HG02763 (cell line): Measurements from ENCODE around the gene SLIT1.
"Not testable (repeated sequence)": the region's sequence is repeated elsewhere in the genome, so short reads cannot be mapped to it uniquely, and the experiment has no call there.

Experiments
- ATAC-seq: cut with Tn5 transposase; IDR thresholded peaks from one replicate; pipeline ENCODE4 v1.9.1; 2021; ENCODE audit warnings: mild to moderate bottlenecking, moderate library complexity; ENCODE audit not compliant: unreplicated experiment

Gene SLIT1

GRCh38 chr10:97087296-97087695 is 98.5 kb downstream of the SLIT1 start:
- ATAC-seq = no peak

GRCh38 chr10:97086530-97086929 is 99.2 kb downstream of the SLIT1 start:
- no peak for ATAC-seq

DNA sequence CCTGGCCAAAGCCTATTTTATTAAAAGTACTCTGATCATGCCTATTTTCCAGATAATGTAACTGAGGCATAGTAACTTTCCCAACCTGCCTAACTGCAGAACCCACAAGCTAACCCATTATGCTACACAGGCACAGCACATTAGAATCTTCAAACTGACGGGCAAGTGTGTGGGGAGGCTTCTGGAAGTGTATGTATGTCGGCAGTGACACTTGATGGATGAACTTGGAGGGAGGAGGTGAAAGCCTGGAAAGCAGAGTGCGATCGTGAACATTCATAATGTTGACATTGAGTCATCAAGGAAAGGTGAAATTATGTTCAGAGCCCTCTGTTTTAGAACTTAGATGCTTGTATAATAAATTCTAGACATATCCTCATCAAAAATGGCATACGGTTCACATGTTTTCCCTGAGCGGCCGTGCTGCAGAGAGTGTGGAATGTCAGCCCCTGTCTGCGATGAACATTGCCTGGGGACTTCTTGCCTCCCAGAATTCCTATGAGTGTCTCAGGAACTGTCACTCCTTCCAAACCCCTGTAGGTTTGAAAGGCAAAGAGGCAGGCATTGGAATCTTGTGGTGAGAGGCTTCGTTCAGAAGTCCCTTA is 102.4 kb downstream of the SLIT1 start:
- no peak for ATAC-seq

DNA sequence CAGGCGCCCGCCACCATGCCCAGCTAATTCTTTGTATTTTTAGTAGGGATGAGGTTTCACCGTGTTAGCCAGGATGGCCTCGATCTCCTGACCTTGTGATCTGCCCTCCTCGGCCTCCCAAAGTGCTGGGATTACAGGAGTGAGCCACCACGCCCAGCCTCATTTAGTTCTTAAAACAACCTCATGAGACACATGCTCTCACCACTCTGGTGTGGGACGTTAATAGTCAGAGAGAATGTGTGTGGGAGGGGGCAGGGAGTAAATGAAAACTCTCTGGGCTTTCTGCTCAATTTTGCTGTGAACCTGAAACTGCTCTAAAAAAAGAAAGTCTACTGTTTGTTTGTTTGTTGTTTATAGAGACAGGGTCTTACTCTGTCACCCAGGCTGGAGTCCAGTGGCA is 103.2 kb downstream of the SLIT1 start:
- not testable (repeated sequence) for ATAC-seq

DNA sequence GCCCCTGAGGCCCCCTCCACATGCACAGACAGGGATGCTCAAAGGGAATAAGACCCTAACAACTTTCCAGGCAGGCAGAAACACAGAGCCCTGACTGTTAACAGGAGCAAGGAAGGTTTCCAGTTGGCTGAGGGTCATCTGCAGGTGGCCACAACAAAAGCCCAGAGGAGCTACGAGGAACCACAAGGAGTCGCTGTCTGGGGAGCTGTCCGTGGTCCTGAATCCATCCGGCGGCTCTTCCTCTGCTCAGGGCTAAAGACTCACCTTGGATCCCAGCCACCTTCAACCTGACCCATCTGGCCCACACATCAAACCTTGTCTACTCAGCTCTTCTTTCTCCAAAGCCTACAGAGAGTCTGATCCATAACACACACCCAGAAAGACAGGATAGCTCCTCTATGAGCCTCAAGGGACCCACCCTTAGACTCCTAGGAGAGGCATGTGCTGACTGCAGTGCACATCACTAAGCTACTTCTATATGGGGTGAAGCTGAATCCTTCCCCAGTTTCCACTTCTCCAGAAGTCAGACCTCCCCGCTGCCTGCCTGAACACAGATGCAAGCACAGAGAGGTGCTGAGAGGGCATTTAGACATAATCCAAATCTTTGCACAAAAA is 104.0 kb downstream of the SLIT1 start:
- no peak for ATAC-seq

GRCh38 chr10:97080051-97080776 is 105.5 kb downstream of the SLIT1 start:
- no peak for ATAC-seq

DNA sequence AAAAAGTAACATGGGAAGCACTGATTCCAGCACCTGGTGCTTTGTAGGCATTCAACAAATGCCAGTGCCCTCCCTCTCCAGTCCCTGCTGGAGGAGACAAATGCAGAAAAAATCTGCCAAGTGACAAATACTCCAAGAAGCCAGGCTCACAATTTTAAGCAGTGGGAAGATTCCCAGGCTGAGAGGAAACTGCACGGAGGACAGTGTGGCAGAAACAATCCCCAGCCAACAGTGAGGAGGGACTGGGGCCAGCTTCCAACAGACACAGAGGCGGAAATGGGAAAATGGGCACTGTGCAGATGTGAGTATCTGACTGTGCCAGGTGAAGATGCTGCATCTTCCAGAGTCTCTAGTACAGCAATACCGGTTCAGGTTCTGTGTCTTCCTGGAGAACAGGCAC is 106.3 kb downstream of the SLIT1 start:
- no peak for ATAC-seq

GRCh38 chr10:97078938-97079445 is 106.8 kb downstream of the SLIT1 start:
- ATAC-seq = no peak

- no peak for ATAC-seq
Observed at GRCh38 chr10:97078261-97078937, 107.4 kb downstream of the SLIT1 start.

GRCh38 chr10:97076781-97077180 is 109.0 kb downstream of the SLIT1 start:
- no peak for ATAC-seq

GRCh38 chr10:97075961-97076525 is 109.7 kb downstream of the SLIT1 start:
- ATAC-seq = no peak

- ATAC-seq = no peak
Observed at GRCh38 chr10:97075421-97075820, 110.3 kb downstream of the SLIT1 start.

DNA sequence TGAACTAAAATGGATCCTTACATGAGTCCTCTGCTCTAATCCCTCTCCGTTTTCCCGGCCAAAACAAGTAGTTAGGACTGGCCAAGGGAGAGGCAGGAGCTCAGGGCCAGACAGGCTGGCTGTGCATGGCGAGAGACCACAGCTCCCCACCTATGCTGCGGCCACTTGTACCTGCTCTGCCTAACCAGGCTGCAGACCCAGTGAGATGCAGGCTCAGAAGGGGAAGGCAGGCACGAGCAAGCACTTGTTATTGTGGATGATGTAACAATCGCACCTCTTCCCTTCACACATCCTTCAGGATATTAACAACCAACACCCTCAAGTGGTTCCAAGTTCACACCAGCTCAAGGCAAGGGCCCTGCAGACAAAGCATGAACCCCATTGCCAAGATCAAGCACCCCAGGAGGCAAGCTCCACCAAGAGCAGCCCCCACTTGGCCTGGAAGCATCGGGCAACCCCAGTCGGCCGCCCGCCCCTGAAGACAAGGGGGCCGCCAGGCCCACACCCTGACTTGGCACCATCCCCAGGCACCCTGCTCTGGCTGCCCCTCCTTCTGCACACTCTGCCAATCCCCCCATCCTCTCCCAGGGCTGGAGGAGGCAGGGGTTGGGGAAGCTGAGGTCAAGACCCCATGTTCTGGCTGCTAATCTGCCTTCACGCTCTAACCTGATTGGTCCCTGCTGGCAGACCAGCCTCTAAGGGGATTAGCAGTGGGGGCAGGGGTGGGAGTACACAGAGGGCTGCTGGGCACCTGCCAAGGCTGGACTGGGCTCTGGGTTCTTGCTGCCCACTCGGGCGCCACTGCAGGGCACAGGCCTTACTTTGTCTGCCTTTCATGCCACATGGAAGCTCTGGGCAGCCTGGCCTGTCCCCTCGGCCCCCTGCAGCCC is 111.3 kb downstream of the SLIT1 start:
- ATAC-seq = no peak

GRCh38 chr10:97072851-97073665 is 112.7 kb downstream of the SLIT1 start:
- no peak for ATAC-seq

GRCh38 chr10:97071496-97071895 is 114.3 kb downstream of the SLIT1 start:
- no peak for ATAC-seq

GRCh38 chr10:97069576-97070362 is 116.0 kb downstream of the SLIT1 start:
- no peak for ATAC-seq

DNA sequence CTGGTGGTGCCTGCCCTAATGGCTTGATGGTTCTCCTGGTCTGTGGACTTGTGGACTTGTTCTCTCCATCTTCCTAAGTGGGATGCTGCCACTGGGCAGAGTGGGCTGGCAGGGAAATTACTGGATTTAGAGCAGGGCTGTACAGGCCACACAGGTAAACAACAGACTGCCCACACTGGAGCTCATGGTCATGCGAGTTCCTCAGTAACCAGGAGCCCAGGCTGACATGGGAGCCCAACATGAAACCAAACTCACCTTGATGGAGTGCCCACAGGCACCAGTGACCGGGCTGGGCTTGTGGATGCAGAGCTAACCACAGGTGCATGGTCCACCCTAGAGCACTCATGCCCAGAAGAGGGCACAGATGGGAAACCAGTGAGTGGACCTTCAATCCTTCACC is 116.7 kb downstream of the SLIT1 start:
- no peak for ATAC-seq

- no peak for ATAC-seq
Observed at GRCh38 chr10:97067716-97068391, 117.9 kb downstream of the SLIT1 start.
